HG03108 (cell line): ENCODE results near the gene TLE5.
"Not testable (repeated sequence)": the region's sequence is repeated elsewhere in the genome, so short reads cannot be mapped to it uniquely, and the experiment has no call there.

Experiments
- ATAC-seq: cut with Tn5 transposase; IDR thresholded peaks from one replicate; pipeline ENCODE4 v1.9.1; 2021; ENCODE audit warnings: moderate library complexity; ENCODE audit not compliant: unreplicated experiment

TLE5 gene

GRCh38 chr19:3096902-3097326 is 34.6 kb upstream of the TLE5 start:
- ATAC-seq = no peak

GRCh38 chr19:3096267-3096901 is 34.1 kb upstream of the TLE5 start:
- no peak for ATAC-seq

GRCh38 chr19:3095441-3096191 is 33.3 kb upstream of the TLE5 start:
- ATAC-seq = no peak

GRCh38 chr19:3094601-3095440 is 32.5 kb upstream of the TLE5 start:
- no peak for ATAC-seq

- ATAC-seq = not testable (repeated sequence)
Measured at GRCh38 chr19:3089299-3089855, 27.1 kb upstream of the TLE5 start.

- ATAC-seq = no peak
Measured at GRCh38 chr19:3087769-3088168, 25.5 kb upstream of the TLE5 start.

- no peak for ATAC-seq
Measured at GRCh38 chr19:3084943-3085342, 22.6 kb upstream of the TLE5 start.

- no peak for ATAC-seq
Measured at GRCh38 chr19:3083964-3084363, 21.7 kb upstream of the TLE5 start.

GRCh38 chr19:3082331-3082730 is 20.0 kb upstream of the TLE5 start:
- no peak for ATAC-seq

- no peak for ATAC-seq
Measured at GRCh38 chr19:3080286-3080685, 18.0 kb upstream of the TLE5 start.

- ATAC-seq = no peak
Measured at GRCh38 chr19:3079578-3079977, 17.3 kb upstream of the TLE5 start.

- no peak for ATAC-seq
Measured at GRCh38 chr19:3075605-3076431, 13.5 kb upstream of the TLE5 start.

GRCh38 chr19:3073931-3074595 is 11.8 kb upstream of the TLE5 start:
- ATAC-seq = no peak

- no peak for ATAC-seq
Measured at GRCh38 chr19:3073159-3073563, 10.9 kb upstream of the TLE5 start.

GRCh38 chr19:3071768-3072167 is 9.5 kb upstream of the TLE5 start:
- no peak for ATAC-seq

GRCh38 chr19:3068071-3068470 is 5.8 kb upstream of the TLE5 start:
- no peak for ATAC-seq

- ATAC-seq = no peak
Measured at GRCh38 chr19:3067563-3067962, 5.3 kb upstream of the TLE5 start.

- ATAC-seq = no peak
Measured at GRCh38 chr19:3066482-3067049, 4.3 kb upstream of the TLE5 start.

GRCh38 chr19:3065675-3066357 is 3.5 kb upstream of the TLE5 start:
- peak; percentile 70 for ATAC-seq
